Mesothelial cell of epicardium (in vitro differentiated cells): ENCODE measurements around the gene TADA2B. TPM values are rescaled to one million over a fixed set of nuclear protein-coding genes. Genes with fewer than 3 reads are reported as not detected.

Experiments used
- DNase-seq, 2 experiments: peaks; one replicate each; pipeline ENCODE4 v3.0.0; 2021; ENCODE audit warnings: low spot score in 2 of 2; ENCODE audit not compliant: unreplicated experiment in 2 of 2
- H3K27ac Mint-ChIP-seq: 2 replicates; pipeline ENCODE4 v1.8.0; 2021; ENCODE audit warnings: mixed read lengths
- H3K27me3 Mint-ChIP-seq: 2 replicates; pipeline ENCODE4 v1.8.0; 2021; ENCODE audit warnings: low read depth, mixed read lengths
- H3K36me3 Mint-ChIP-seq: 2 replicates; pipeline ENCODE4 v1.8.0; 2021; ENCODE audit warnings: mixed read lengths
- H3K4me1 Mint-ChIP-seq: 2 replicates; pipeline ENCODE4 v1.8.0; 2021; ENCODE audit warnings: mixed read lengths
- H3K4me3 Mint-ChIP-seq: 2 replicates; pipeline ENCODE4 v1.8.0; 2021; ENCODE audit warnings: mild to moderate bottlenecking, moderate library complexity, mixed read lengths
- H3K9me3 Mint-ChIP-seq: 2 replicates; pipeline ENCODE4 v1.8.0; 2021; ENCODE audit warnings: mixed read lengths
- total RNA-seq: library from RNA; stranded (reverse); gene quantifications from 3 replicates; pipeline ENCODE4 v1.2.1, GENCODE V29; 2021
- TF ChIP-seq, protein P1 (sequence below): fragments of 200-600 bp; sonication (generic); IDR thresholded peaks from one replicate; pipeline ENCODE4 v1.5.0; 2021; ENCODE audit warnings: antibody characterized with exemption; ENCODE audit not compliant: unreplicated experiment

TADA2B gene
- total RNA-seq, 1 donor from 2014 or later = 17.4 TPM

DNA sequence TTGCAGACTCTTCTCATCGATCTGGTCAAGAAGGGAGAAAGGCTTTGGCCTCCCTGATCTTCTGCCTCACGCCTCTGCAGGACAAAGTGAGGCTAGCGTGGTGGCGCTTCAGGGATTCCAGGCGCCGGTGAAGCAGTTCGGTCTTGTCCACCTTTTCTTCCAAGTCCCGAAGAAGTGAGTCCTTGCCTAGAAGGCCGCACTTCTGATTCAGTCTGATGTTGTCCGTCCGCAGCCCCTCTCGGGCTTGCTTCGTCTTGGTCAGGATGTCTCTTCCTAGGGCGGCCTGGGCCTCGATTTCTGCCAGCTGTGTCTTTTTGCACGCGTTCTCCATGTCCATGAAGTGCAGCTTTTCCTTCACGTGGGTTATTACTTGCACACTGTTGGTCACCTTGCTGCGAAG is 1.9 kb upstream of the TADA2B start:
- no peaks in the 10 kb centered on the region for H3K36me3 Mint-ChIP-seq
- peak overlapping the region; percentile 83 for H3K4me3 Mint-ChIP-seq
- H3K9me3 Mint-ChIP-seq = no peaks in the 10 kb centered on the region
- TF ChIP-seq, protein P1, sequence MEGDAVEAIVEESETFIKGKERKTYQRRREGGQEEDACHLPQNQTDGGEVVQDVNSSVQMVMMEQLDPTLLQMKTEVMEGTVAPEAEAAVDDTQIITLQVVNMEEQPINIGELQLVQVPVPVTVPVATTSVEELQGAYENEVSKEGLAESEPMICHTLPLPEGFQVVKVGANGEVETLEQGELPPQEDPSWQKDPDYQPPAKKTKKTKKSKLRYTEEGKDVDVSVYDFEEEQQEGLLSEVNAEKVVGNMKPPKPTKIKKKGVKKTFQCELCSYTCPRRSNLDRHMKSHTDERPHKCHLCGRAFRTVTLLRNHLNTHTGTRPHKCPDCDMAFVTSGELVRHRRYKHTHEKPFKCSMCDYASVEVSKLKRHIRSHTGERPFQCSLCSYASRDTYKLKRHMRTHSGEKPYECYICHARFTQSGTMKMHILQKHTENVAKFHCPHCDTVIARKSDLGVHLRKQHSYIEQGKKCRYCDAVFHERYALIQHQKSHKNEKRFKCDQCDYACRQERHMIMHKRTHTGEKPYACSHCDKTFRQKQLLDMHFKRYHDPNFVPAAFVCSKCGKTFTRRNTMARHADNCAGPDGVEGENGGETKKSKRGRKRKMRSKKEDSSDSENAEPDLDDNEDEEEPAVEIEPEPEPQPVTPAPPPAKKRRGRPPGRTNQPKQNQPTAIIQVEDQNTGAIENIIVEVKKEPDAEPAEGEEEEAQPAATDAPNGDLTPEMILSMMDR = no peak
- peaks cover 27% of the 10 kb centered on the region for H3K4me1 Mint-ChIP-seq
- H3K27me3 Mint-ChIP-seq = peaks cover 8% of the 10 kb centered on the region
- DNase-seq = no peak
- H3K27ac Mint-ChIP-seq = no peak overlapping the region

DNA sequence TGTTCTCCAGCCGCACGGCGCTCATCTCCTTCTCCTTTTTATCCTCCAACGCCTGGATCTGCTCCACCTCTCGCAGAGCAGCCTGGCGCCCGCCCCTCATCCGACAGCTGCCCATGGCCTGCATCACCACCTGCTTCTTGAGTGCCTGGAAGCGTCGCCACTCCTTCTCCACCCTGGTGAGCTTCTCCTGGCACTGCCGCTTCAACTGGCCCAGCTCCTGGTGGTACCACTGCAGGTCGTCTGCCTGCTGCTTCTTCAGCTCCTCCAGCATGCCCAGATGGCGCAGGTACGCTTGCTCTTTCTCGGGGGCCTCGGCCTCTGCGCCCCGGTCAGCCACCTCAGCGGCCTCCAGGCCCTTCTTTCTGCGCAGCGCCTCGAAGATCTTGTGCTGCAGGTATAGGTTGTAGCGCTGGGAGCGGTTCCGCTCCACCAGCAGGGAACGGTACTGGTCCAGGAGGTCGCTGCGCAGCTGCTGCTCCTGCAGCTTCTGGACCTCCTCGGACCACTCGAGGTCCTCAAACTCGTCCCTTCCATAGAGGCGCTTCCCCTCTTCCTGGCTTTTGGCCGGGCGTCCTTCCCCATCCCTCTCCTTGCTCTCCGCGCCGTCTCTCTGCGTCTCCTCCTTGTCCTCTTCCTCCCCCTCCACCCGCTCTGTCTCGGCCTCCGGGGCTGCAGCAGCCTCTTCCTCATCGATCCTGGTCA is 1.2 kb upstream of the TADA2B start:
- H3K4me1 Mint-ChIP-seq = peaks cover 32% of the 10 kb centered on the region
- H3K27ac Mint-ChIP-seq = peak overlapping the region; percentile 87
- DNase-seq = peak in 1 of 2 experiments; percentile 42
- no peaks in the 10 kb centered on the region for H3K36me3 Mint-ChIP-seq
- H3K4me3 Mint-ChIP-seq = peak overlapping the region; percentile 83
- no peaks in the 10 kb centered on the region for H3K9me3 Mint-ChIP-seq
- TF ChIP-seq, protein P1 = no peak
- peaks cover 8% of the 10 kb centered on the region for H3K27me3 Mint-ChIP-seq

DNA sequence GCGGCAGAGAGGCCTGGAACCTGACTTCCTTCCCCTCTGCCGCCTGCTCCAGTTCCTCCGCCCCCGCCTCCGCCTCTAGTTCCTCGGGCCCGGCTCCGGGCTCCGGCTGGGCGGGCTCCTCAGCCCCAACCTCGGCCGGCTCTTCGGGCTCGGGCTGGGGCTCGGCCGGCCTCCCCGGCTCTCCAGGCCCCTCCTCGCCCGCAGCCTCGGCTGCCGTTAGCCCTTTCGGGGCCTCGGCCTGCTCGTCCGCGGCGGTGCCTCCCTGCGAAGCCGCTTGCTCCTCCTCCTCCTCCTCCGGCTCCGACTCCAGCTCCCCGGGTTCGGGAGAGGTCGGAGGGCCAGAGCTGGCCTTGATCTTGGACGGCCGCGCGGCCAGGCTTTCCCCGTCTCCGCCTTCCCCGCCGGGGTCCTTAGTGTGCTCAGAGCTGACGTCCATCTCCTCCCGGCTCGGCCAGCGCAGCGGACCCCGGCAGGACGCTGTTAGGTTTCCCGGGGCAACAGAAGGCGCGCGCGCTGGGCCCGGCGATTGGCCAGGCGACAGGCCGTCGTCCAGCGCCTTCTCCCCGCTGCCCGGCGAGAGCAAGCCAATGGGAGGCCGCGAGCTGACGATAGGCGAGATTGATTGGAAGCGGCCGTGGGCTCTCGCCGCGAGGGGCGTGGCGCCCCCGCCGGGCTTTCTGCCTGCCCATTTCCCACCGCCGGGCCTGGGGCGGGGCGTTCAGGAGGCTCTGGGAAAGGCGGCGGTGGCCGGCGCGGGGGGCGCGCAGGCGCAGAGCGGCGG is 479 bp upstream of the TADA2B start:
- Mint-ChIP-seq H3K4me3 (peak overlapping the region; percentile 83), H3K27ac (peak overlapping the region; percentile 87), H3K27me3 (peaks cover 8% of the 10 kb centered on the region), H3K4me1 (peaks cover 31% of the 10 kb centered on the region), H3K9me3 (no peaks in the 10 kb centered on the region), H3K36me3 (peaks cover 3% of the 10 kb centered on the region)
- peak; percentile 97 to 98 for DNase-seq
- TF ChIP-seq, protein P1 = peak; percentile 38

DNA sequence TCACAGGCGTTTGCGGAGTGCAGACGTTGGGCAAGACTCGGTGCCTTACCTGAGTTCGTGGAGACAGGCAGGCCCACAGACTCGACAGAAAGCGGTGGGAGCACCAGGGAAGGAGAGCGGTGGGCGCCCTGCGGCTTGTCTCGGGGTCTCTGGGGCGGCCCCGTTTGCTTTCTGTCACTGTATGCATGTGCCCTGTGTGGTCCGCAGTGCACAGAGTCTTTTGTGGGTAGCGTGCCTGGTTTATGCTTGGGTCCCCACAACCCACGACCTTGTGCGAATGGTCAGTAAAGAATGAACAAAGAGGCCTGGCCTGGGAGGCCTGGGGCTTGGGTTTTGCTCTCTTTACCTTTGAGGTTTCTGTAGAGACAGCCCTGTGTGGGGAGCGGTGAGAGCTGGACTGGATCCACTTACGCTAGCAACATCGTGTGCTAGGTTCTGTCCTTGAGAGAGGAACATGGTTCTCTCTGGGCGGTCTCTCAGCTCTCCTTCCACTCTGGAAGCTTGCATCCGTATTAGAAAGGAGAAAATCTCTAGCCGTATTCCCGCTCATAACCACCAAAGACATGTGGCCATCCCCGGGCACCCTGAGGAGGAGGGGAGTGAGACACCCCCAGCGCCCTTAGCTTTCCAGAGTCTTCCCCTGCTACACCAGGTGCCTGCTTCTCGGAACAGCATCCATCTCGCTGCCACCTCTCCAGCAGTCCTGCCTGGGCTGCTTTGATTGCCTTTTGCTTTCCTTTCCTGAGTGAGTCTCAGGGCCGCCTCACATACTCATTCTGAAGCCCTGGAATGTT is 1.2 kb downstream of the TADA2B start:
- H3K4me3 Mint-ChIP-seq = peak overlapping the region; percentile 83
- H3K4me1 Mint-ChIP-seq = peaks cover 31% of the 10 kb centered on the region
- H3K27me3 Mint-ChIP-seq = peaks cover 8% of the 10 kb centered on the region
- DNase-seq = no peak
- H3K9me3 Mint-ChIP-seq = no peaks in the 10 kb centered on the region
- H3K27ac Mint-ChIP-seq = peak overlapping the region; percentile 44
- TF ChIP-seq, protein P1 = no peak
- H3K36me3 Mint-ChIP-seq = peaks cover 5% of the 10 kb centered on the region

DNA sequence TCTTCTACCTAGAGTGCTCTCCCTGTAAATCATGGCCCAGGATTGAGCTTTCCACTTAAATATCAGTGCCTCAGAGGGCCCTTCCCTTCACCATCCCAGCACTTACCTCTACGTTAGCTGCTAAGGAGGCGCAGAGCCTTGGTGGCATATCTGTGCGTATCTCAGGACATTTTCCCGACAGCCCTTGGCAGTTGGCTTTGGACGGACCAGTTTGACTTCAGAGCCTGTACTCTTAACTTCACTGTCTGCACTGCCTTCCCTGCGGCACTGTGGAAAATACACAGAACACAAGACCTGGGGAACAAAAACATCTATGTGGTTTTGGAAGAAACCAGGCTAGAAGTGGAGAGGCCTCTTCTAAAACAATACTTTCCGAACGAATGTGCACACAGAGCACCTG is 2.4 kb downstream of the TADA2B start:
- TF ChIP-seq, protein P1 = no peak
- Mint-ChIP-seq H3K27ac (no peak overlapping the region), H3K4me1 (peaks cover 31% of the 10 kb centered on the region), H3K27me3 (peaks cover 8% of the 10 kb centered on the region), H3K4me3 (peak overlapping the region; percentile 56), H3K9me3 (no peaks in the 10 kb centered on the region), H3K36me3 (peaks cover 5% of the 10 kb centered on the region)
- no peak for DNase-seq
